NCI-H2227 (cell line): ENCODE measurements around the gene HNRNPM.

Experiments
- DNase-seq: peaks from one replicate; lab custom pipeline; 2025; ENCODE audit not compliant: unreplicated experiment; lab: John Stamatoyannopoulos, UW

Gene HNRNPM

GRCh38 chr19:8536282-8536681 lies 91.5 kb downstream of the HNRNPM start:
- DNase-seq = no peak

DNA sequence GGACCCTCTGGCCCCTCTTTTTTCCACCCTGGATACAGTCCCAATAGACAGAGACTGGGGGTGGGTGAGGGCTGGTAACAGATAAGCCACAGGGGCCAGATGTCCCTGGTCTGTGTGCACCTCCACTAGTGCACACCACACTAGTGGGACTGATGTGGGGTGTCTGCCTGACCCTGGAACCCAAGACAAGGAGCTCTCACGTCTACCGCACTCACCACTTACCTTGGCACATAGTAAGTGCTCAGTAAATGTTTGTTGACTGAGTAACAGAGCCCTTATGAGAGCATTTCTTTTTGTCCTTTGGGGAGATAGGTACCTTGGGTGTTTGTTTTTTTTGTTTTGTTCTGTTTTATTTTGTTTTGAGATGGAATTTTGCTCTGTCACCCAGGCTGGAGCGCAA lies 92.3 kb downstream of the HNRNPM start:
- no peak for DNase-seq
